HepG2 (cell line): ENCODE measurements around the gene MTTP. TPM values are rescaled to one million over a fixed set of nuclear protein-coding genes. Genes with fewer than 3 reads are reported as not detected.

Experiments used
- ATAC-seq: fragments of 200-7000 bp; cut with Tn5 transposase; 3 replicates; pipeline ENCODE4 v1.9.1; 2020; ENCODE audit warnings: mild to moderate bottlenecking, moderate library complexity
- BruUV-seq: library from RNA; stranded (reverse); fragments of 400-500 nt; replicated peaks from 2 replicates; lab custom pipeline; 2021; lab: Mats Ljungman, UMichigan
- CTCF ChIA-PET: fragments of 300-600 bp; formaldehyde crosslinking; extraction: SDS; loops from one replicate; lab custom pipeline; 2021; ENCODE audit warnings: low total read pairs, inconsistent platforms, low intra/inter-chr PET ratio; lab: Yijun Ruan, JAX
- POLR2A ChIA-PET: fragments of 350-600 bp; sonication (Branson Sonifier 250); formaldehyde crosslinking; loops from one replicate; lab custom pipeline; 2020; ENCODE audit warnings: antibody characterized with exemption, inconsistent platforms; lab: Yijun Ruan, JAX
- DNase-seq: peaks from one replicate; pipeline ENCODE4 v3.0.0-alpha.2; 2015; ENCODE audit warnings: low spot score
- FAIRE-seq: peaks from 3 replicates; lab custom pipeline; 2011; peaks lifted over from hg19 to GRCh38; lab: Jason Lieb, UNC
- H2AFZ ChIP-seq: one replicate; pipeline ENCODE4 v1.6.1; 2011; ENCODE audit warnings: low read length, inconsistent platforms
- H3K27ac ChIP-seq: fragments of 300-600 bp; 3 replicates; pipeline ENCODE4 v1.8.0; 2011; ENCODE audit warnings: mixed run types, mild to moderate bottlenecking, mixed read lengths, low read length, inconsistent platforms; ENCODE audit not compliant: insufficient read depth; ENCODE audit errors: extremely low read length
- H3K27me3 ChIP-seq, 2 experiments: fragments of 200-600 bp in 1 of 2; 2 replicates in 1 of 2; 3 replicates in 1 of 2; pipeline versions ENCODE4 v1.6.0 to v1.8.0; 2011; ENCODE audit warnings: low read length in 2 of 2, mild to moderate bottlenecking in 2 of 2, moderate library complexity in 2 of 2, inconsistent platforms in 1 of 2; ENCODE audit not compliant: insufficient read depth in 2 of 2, control insufficient read depth in 1 of 2
- H3K36me3 ChIP-seq, 2 experiments: fragments of 200-600 bp in 1 of 2; replicated peaks in 1 of 2; 2 replicates in 1 of 2; 3 replicates in 1 of 2; pipeline versions ENCODE4 v1.5.1 to v1.8.0; 2011; ENCODE audit warnings: low read length in 2 of 2, inconsistent platforms in 1 of 2; ENCODE audit not compliant: insufficient read depth in 2 of 2, control insufficient read depth in 1 of 2
- H3K4me1 ChIP-seq: 2 replicates; pipeline ENCODE4 v1.5.1; 2012; ENCODE audit warnings: low read length, inconsistent platforms; ENCODE audit not compliant: insufficient read depth
- H3K4me2 ChIP-seq: 2 replicates; pipeline ENCODE4 v1.6.0; 2011; ENCODE audit warnings: low read depth, low read length, inconsistent platforms
- H3K4me3 ChIP-seq, 3 experiments: fragments of 200-600 bp in 1 of 3; sonication (generic), shearing (Covaris generic) in 1 of 3; replicated peaks in 1 of 3; 2 replicates each; pipeline ENCODE4 v1.5.1; 2011 to 2016; ENCODE audit warnings: low read length in 3 of 3, inconsistent platforms in 2 of 3, low read depth in 2 of 3, mild to moderate bottlenecking in 2 of 3, control low read depth in 1 of 3, mixed read lengths in 1 of 3; ENCODE audit not compliant: insufficient read depth in 1 of 3
- H3K79me2 ChIP-seq: one replicate; pipeline ENCODE4 v1.6.1; 2011; ENCODE audit warnings: low read length, inconsistent platforms; ENCODE audit not compliant: insufficient read depth
- H3K9ac ChIP-seq: 2 replicates; pipeline ENCODE4 v1.6.0; 2011; ENCODE audit warnings: mild to moderate bottlenecking, low read depth, low read length, inconsistent platforms; ENCODE audit not compliant: insufficient read depth
- H3K9me3 ChIP-seq: 2 replicates; pipeline ENCODE4 v1.5.1; 2012; ENCODE audit warnings: mild to moderate bottlenecking, low read length
- H4K20me1 ChIP-seq: 2 replicates; pipeline ENCODE4 v1.6.0; 2011; ENCODE audit warnings: inconsistent platforms, mild to moderate bottlenecking, low read length, moderate library complexity; ENCODE audit not compliant: insufficient read depth
- E2F2 ChIP-seq: sonication (generic); formaldehyde crosslinking; IDR thresholded peaks from 2 replicates; pipeline ENCODE4 v1.4.0; 2020; ENCODE audit warnings: missing genetic modification reagents, borderline replicate concordance
- ELF4 ChIP-seq: sonication (generic); formaldehyde crosslinking; IDR thresholded peaks from 2 replicates; pipeline ENCODE4 v1.5.0; 2020; ENCODE audit warnings: missing genetic modification reagents, mild to moderate bottlenecking, moderate library complexity, borderline replicate concordance
- HMG20B ChIP-seq: conservative IDR thresholded peaks from 2 replicates; pipeline ENCODE4 v1.6.1; 2016; ENCODE audit warnings: missing genetic modification reagents, missing compliant biosample characterization
- HOXD1 ChIP-seq: sonication (generic); formaldehyde crosslinking; IDR thresholded peaks from 2 replicates; pipeline ENCODE4 v1.5.0; 2020; ENCODE audit warnings: missing genetic modification reagents
- PAX8 ChIP-seq: sonication (generic); formaldehyde crosslinking; IDR thresholded peaks from 2 replicates; pipeline ENCODE4 v1.8.0; 2022; ENCODE audit warnings: mild to moderate bottlenecking, missing genetic modification reagents, borderline replicate concordance
- PPARG ChIP-seq: conservative IDR thresholded peaks from 2 replicates; pipeline ENCODE4 v1.6.1; 2016; ENCODE audit warnings: missing biosample characterization, missing genetic modification reagents
- RERE ChIP-seq: IDR thresholded peaks from 2 replicates; pipeline ENCODE4 v1.6.1; 2016; ENCODE audit warnings: low read depth, missing genetic modification reagents, missing compliant biosample characterization
- TEAD3 ChIP-seq: optimal IDR thresholded peaks from 2 replicates; pipeline ENCODE3; 2016; ENCODE audit warnings: borderline replicate concordance
- ZNF652 ChIP-seq: IDR thresholded peaks from 2 replicates; pipeline ENCODE4 v1.6.1; 2016; ENCODE audit warnings: low read depth, borderline replicate concordance
- WGBS: methylation state at CpG from one replicate; pipeline ENCODE4 v1.1.6; 2017; ENCODE audit warnings: low lambda C conversion rate; 5-methylcytosine and 5-hydroxymethylcytosine counted together
- in situ Hi-C: cut with HindIII; loops from 2 replicates; pipeline ENCODE4 v1.10.0; 2017; ENCODE audit warnings: low pct_unique_long_range_greater_than_20kb; ENCODE audit not compliant: extremely low pct_ligation_motif_present
- intact Hi-C: fragments of 100-400 bp; cut with micrococcal nuclease; formaldehyde crosslinking; loops from one replicate; pipeline ENCODE4 v1.10.0; 2022; ENCODE audit not compliant: unreplicated experiment
- polyA plus RNA-seq, 8 experiments: library from polyadenylated mRNA; depleted of rRNA in 3 of 8; stranded (reverse) in 7 of 8; unstranded in 1 of 8; fragments of >200 nt; fragmentation: Illumina TruSeq in 4 of 8; extraction: Trizol in 4 of 8; gene quantifications; 2 replicates each; pipeline versions ENCODE4 v1.2.1 to v1.2.3, GENCODE V29; 2011 to 2016; ENCODE audit warnings: low read depth in 4 of 8, missing spikeins in 1 of 8, mixed read lengths in 1 of 8; ENCODE audit not compliant: insufficient read depth in 1 of 8
- total RNA-seq, 5 experiments: library from RNA; depleted of rRNA; stranded (reverse); fragments of >200 nt; fragmentation: Illumina TruSeq; extraction: Trizol; gene quantifications; 2 replicates each; pipeline ENCODE4 v1.2.3, GENCODE V29; 2016; ENCODE audit warnings: low read depth in 1 of 5
- TF ChIP-seq, protein P1 (sequence below), 2 experiments: sonication (generic) in 1 of 2; formaldehyde crosslinking in 1 of 2; IDR thresholded peaks; 2 replicates each; pipeline versions ENCODE4 v1.4.0 to v1.6.1; 2018 to 2020; ENCODE audit warnings: missing genetic modification reagents in 2 of 2, borderline replicate concordance in 1 of 2, low read depth in 1 of 2, mild to moderate bottlenecking in 1 of 2, missing biosample characterization in 1 of 2

The MTTP gene
- total and polyA plus RNA-seq, 2 of the 13 experiments (the other 11 are each of a cell fraction or from before 2014, with no cell fraction given): 84.7 to 102 TPM

GRCh38 chr4:99651811-99652485, 77.3 kb downstream of the MTTP start:
- WGBS: 62% methylated on average over 39 of the region's 49 CpGs
- H3K4me2 ChIP-seq: no peak overlapping the region
- no peaks in the 10 kb centered on the region for H3K9me3 ChIP-seq
- ChIA-PET POLR2A (no interaction called here), CTCF (no interaction called here)
- DNase-seq (no peak), ATAC-seq (no peak), FAIRE-seq (no peak)
- TF ChIP-seq HOXD1 (CRISPR knock-in tag): no peak
- no peak for TF ChIP-seq RERE (CRISPR knock-in tag)
- no peak for TF ChIP-seq E2F2
- TF ChIP-seq TEAD3: no peak
- TF ChIP-seq PPARG (CRISPR knock-in tag): no peak
- TF ChIP-seq ZNF652 (CRISPR knock-in tag): no peak
- no peak for TF ChIP-seq ELF4
- no peak for TF ChIP-seq HMG20B (CRISPR knock-in tag)
- TF ChIP-seq, protein P1, sequence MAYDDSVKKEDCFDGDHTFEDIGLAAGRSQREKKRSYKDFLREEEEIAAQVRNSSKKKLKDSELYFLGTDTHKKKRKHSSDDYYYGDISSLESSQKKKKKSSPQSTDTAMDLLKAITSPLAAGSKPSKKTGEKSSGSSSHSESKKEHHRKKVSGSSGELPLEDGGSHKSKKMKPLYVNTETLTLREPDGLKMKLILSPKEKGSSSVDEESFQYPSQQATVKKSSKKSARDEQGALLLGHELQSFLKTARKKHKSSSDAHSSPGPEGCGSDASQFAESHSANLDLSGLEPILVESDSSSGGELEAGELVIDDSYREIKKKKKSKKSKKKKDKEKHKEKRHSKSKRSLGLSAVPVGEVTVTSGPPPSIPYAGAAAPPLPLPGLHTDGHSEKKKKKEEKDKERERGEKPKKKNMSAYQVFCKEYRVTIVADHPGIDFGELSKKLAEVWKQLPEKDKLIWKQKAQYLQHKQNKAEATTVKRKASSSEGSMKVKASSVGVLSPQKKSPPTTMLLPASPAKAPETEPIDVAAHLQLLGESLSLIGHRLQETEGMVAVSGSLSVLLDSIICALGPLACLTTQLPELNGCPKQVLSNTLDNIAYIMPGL (CRISPR knock-in tag; IDR thresholded peaks at IDR 0.05; ENCODE audit: borderline replicate concordance in 1 of 2, low read depth in 1 of 2): no peak
- TF ChIP-seq PAX8: no peak
- H3K4me1 ChIP-seq: no peaks in the 10 kb centered on the region
- BruUV-seq: no TSS peak
- H3K36me3 ChIP-seq: no peaks in the 10 kb centered on the region
- H3K4me3 ChIP-seq: no peak overlapping the region
- peaks cover 0 to 44% of the 10 kb centered on the region in 2 experiments; a peak in 3 of 5 replicates for H3K27me3 ChIP-seq
- no peaks in the 10 kb centered on the region for H3K79me2 ChIP-seq
- no peak overlapping the region for H3K9ac ChIP-seq
- H3K27ac ChIP-seq: no peak overlapping the region
- intact Hi-C loops: no loop called here
- H2AFZ ChIP-seq: no peak overlapping the region
- in situ Hi-C loops: no loop called here
- no peaks in the 10 kb centered on the region for H4K20me1 ChIP-seq
